PC-9 (cell line): Measurements from ENCODE around the gene DHRS4.
"Not testable (repeated sequence)": the region's sequence is repeated elsewhere in the genome, so short reads cannot be mapped to it uniquely, and the experiment has no call there.

Experiments
- EZH2 ChIP-seq: fragments of 200-600 bp; sonication (generic); IDR thresholded peaks from 2 replicates; pipeline ENCODE4 v1.8.0; 2017; ENCODE audit warnings: antibody characterized with exemption, low read depth
- TF ChIP-seq, protein P1 (sequence below): fragments of 200-600 bp; sonication (generic); conservative IDR thresholded peaks from 2 replicates; pipeline ENCODE4 v1.6.1; 2017; ENCODE audit warnings: mixed run types, antibody characterized with exemption, mild to moderate bottlenecking, moderate library complexity

- TF ChIP-seq, protein P1, sequence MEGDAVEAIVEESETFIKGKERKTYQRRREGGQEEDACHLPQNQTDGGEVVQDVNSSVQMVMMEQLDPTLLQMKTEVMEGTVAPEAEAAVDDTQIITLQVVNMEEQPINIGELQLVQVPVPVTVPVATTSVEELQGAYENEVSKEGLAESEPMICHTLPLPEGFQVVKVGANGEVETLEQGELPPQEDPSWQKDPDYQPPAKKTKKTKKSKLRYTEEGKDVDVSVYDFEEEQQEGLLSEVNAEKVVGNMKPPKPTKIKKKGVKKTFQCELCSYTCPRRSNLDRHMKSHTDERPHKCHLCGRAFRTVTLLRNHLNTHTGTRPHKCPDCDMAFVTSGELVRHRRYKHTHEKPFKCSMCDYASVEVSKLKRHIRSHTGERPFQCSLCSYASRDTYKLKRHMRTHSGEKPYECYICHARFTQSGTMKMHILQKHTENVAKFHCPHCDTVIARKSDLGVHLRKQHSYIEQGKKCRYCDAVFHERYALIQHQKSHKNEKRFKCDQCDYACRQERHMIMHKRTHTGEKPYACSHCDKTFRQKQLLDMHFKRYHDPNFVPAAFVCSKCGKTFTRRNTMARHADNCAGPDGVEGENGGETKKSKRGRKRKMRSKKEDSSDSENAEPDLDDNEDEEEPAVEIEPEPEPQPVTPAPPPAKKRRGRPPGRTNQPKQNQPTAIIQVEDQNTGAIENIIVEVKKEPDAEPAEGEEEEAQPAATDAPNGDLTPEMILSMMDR: not testable (repeated sequence)
- not testable (repeated sequence) for TF ChIP-seq EZH2
These were observed 52.9 kb downstream of the DHRS4 start for GRCh38 chr14:24006471-24006816.
